Mesothelial cell of epicardium (in vitro differentiated cells): Measurements from ENCODE around the gene RXRA. TPM values are rescaled to one million over a fixed set of nuclear protein-coding genes. Genes with fewer than 3 reads are reported as not detected.

Experiments used
- DNase-seq, 2 experiments: peaks; one replicate each; pipeline ENCODE4 v3.0.0; 2021; ENCODE audit warnings: low spot score in 2 of 2; ENCODE audit not compliant: unreplicated experiment in 2 of 2
- H3K27ac Mint-ChIP-seq: 2 replicates; pipeline ENCODE4 v1.8.0; 2021; ENCODE audit warnings: mixed read lengths
- H3K27me3 Mint-ChIP-seq: 2 replicates; pipeline ENCODE4 v1.8.0; 2021; ENCODE audit warnings: low read depth, mixed read lengths
- H3K36me3 Mint-ChIP-seq: 2 replicates; pipeline ENCODE4 v1.8.0; 2021; ENCODE audit warnings: mixed read lengths
- H3K4me1 Mint-ChIP-seq: 2 replicates; pipeline ENCODE4 v1.8.0; 2021; ENCODE audit warnings: mixed read lengths
- H3K4me3 Mint-ChIP-seq: 2 replicates; pipeline ENCODE4 v1.8.0; 2021; ENCODE audit warnings: mild to moderate bottlenecking, moderate library complexity, mixed read lengths
- H3K9me3 Mint-ChIP-seq: 2 replicates; pipeline ENCODE4 v1.8.0; 2021; ENCODE audit warnings: mixed read lengths
- CTCF ChIP-seq: fragments of 200-600 bp; sonication (generic); IDR thresholded peaks from one replicate; pipeline ENCODE4 v1.5.0; 2021; ENCODE audit warnings: antibody characterized with exemption; ENCODE audit not compliant: unreplicated experiment
- total RNA-seq: library from RNA; stranded (reverse); gene quantifications from 3 replicates; pipeline ENCODE4 v1.2.1, GENCODE V29; 2021

Gene RXRA
- total RNA-seq, 1 donor from 2014 or later, result 45.0 TPM

GRCh38 chr9:134295746-134296250 is 30.5 kb upstream of the RXRA start:
- Mint-ChIP-seq H3K27me3 (peaks cover 44% of the 10 kb centered on the region), H3K27ac (no peak overlapping the region), H3K36me3 (no peaks in the 10 kb centered on the region), H3K4me1 (peaks cover 9% of the 10 kb centered on the region), H3K9me3 (no peaks in the 10 kb centered on the region), H3K4me3 (no peak overlapping the region)
- TF ChIP-seq CTCF, result no peak
- no peak for DNase-seq

GRCh38 chr9:134296301-134297082 is 29.8 kb upstream of the RXRA start:
- no peaks in the 10 kb centered on the region for H3K9me3 Mint-ChIP-seq
- peaks cover 43% of the 10 kb centered on the region for H3K27me3 Mint-ChIP-seq
- TF ChIP-seq CTCF, result no peak
- peaks cover 9% of the 10 kb centered on the region for H3K4me1 Mint-ChIP-seq
- no peak for DNase-seq
- H3K4me3 Mint-ChIP-seq, result no peak overlapping the region
- H3K27ac Mint-ChIP-seq, result no peak overlapping the region
- H3K36me3 Mint-ChIP-seq, result no peaks in the 10 kb centered on the region

GRCh38 chr9:134297083-134297410 is 29.2 kb upstream of the RXRA start:
- Mint-ChIP-seq H3K27ac (no peak overlapping the region), H3K36me3 (no peaks in the 10 kb centered on the region), H3K27me3 (peaks cover 46% of the 10 kb centered on the region), H3K4me3 (no peak overlapping the region), H3K9me3 (no peaks in the 10 kb centered on the region), H3K4me1 (peaks cover 10% of the 10 kb centered on the region)
- DNase-seq, result no peak
- TF ChIP-seq CTCF, result no peak

- Mint-ChIP-seq H3K4me1 (peaks cover 10% of the 10 kb centered on the region), H3K36me3 (no peaks in the 10 kb centered on the region), H3K27me3 (peaks cover 46% of the 10 kb centered on the region), H3K9me3 (no peaks in the 10 kb centered on the region), H3K27ac (no peak overlapping the region), H3K4me3 (no peak overlapping the region)
- no peak for DNase-seq
- no peak for TF ChIP-seq CTCF
Observed at GRCh38 chr9:134297576-134297975, 28.7 kb upstream of the RXRA start.

GRCh38 chr9:134298000-134298399 is 28.3 kb upstream of the RXRA start:
- Mint-ChIP-seq H3K36me3 (no peaks in the 10 kb centered on the region), H3K27ac (no peak overlapping the region), H3K27me3 (peaks cover 43% of the 10 kb centered on the region), H3K9me3 (no peaks in the 10 kb centered on the region), H3K4me3 (no peak overlapping the region), H3K4me1 (peaks cover 10% of the 10 kb centered on the region)
- no peak for DNase-seq
- TF ChIP-seq CTCF, result no peak

- H3K4me3 Mint-ChIP-seq, result no peak overlapping the region
Observed at GRCh38 chr9:134299068-134299467, 27.2 kb upstream of the RXRA start.

More at GRCh38 chr9:134299068-134299467, 27.2 kb upstream of the RXRA start:
- Mint-ChIP-seq H3K4me1 (peaks cover 8% of the 10 kb centered on the region), H3K27ac (no peak overlapping the region), H3K9me3 (no peaks in the 10 kb centered on the region), H3K27me3 (peaks cover 39% of the 10 kb centered on the region), H3K36me3 (no peaks in the 10 kb centered on the region)
- no peak for DNase-seq
- TF ChIP-seq CTCF, result no peak
